ENCODE measurements around the gene PDXK. TPM values are rescaled to one million over a fixed set of nuclear protein-coding genes. Genes with fewer than 3 reads are reported as not detected.

PDXK gene
- polyA plus RNA-seq, 3 donors = 128 to 214 (median 210) TPM

- no peaks in the 10 kb centered on the region for H3K4me1 ChIP-seq (ENCODE audit: control insufficient read depth in 1 of 2, insufficient read depth in 2 of 2, low read length in 2 of 2)
- H3K79me2 ChIP-seq (ENCODE audit: insufficient read depth, low read length) = no peaks in the 10 kb centered on the region
- no peaks in the 10 kb centered on the region for H3K9me3 ChIP-seq (replicated peaks in 1 of 2; ENCODE audit: control insufficient read depth in 1 of 2, insufficient read depth in 1 of 2, low read length in 2 of 2)
- H3K9ac ChIP-seq (ENCODE audit: insufficient read depth, low read length, poor library complexity, severe bottlenecking) = no peak overlapping the region
- no peak for DNase-seq
- intact Hi-C loops (cut with micrococcal nuclease) = no loop called here
- no peak overlapping the region for H3K27ac ChIP-seq (ENCODE audit: low read depth in 1 of 2, low read length in 2 of 2)
- no peak overlapping the region for H3K4me3 Mint-ChIP-seq
- peaks cover 70 to 90% of the 10 kb centered on the region in 2 donors for H3K36me3 Mint-ChIP-seq
- H3K27me3 Mint-ChIP-seq (ENCODE audit: low read depth in 3 of 3) = peaks cover 0 to 3% (median 0%) of the 10 kb centered on the region in 3 donors
- peaks cover 64 to 92% of the 10 kb centered on the region in 2 donors for H3K36me3 ChIP-seq (replicated peaks in 1 of 2; ENCODE audit: control insufficient read depth in 1 of 2, insufficient read depth in 2 of 2, low read length in 2 of 2)
- no peak overlapping the region for H3K27ac Mint-ChIP-seq
- TF ChIP-seq CTCF (IDR thresholded peaks at IDR 0.05) = no peak
- H2AFZ ChIP-seq (ENCODE audit: insufficient read depth, low read depth, low read length, poor library complexity, severe bottlenecking) = no peak overlapping the region
- H3K4me3 ChIP-seq (replicated peaks in 1 of 3; ENCODE audit: low read depth in 2 of 3, low read length in 3 of 3) = no peak overlapping the region
- no peaks in the 10 kb centered on the region for H3K27me3 ChIP-seq (ENCODE audit: control insufficient read depth in 2 of 2, insufficient read depth in 2 of 2, low read length in 2 of 2)
- 100% methylated on average over 5 of the region's 6 CpGs for WGBS (ENCODE audit: insufficient coverage)
- H3K4me2 ChIP-seq (replicated peaks; ENCODE audit: extremely low read depth, low read length, poor library complexity, severe bottlenecking) = no peak overlapping the region
- H3K9me3 Mint-ChIP-seq = peaks cover 0 to 2% (median 0%) of the 10 kb centered on the region in 7 donors
- H3K4me1 Mint-ChIP-seq = peaks cover 5% of the 10 kb centered on the region
- no peaks in the 10 kb centered on the region for H4K20me1 ChIP-seq (ENCODE audit: insufficient read depth, low read length)
These were observed 37.3 kb upstream of the PDXK start for GRCh38 chr21:43681650-43682049.

- Histone ChIP-seq H3K27ac (ENCODE audit: low read depth in 1 of 2, low read length in 2 of 2) (no peak overlapping the region), H2AFZ (ENCODE audit: insufficient read depth, low read depth, low read length, poor library complexity, severe bottlenecking) (no peak overlapping the region), H3K4me2 (replicated peaks; ENCODE audit: extremely low read depth, low read length, poor library complexity, severe bottlenecking) (no peak overlapping the region), H3K4me3 (replicated peaks in 1 of 3; ENCODE audit: low read depth in 2 of 3, low read length in 3 of 3) (no peak overlapping the region), H3K36me3 (replicated peaks in 1 of 2; ENCODE audit: control insufficient read depth in 1 of 2, insufficient read depth in 2 of 2, low read length in 2 of 2) (peaks cover 62 to 96% of the 10 kb centered on the region in 2 donors), H3K4me1 (ENCODE audit: control insufficient read depth in 1 of 2, insufficient read depth in 2 of 2, low read length in 2 of 2) (peaks cover 9 to 14% of the 10 kb centered on the region in 2 donors), H3K9me3 (replicated peaks in 1 of 2; ENCODE audit: control insufficient read depth in 1 of 2, insufficient read depth in 1 of 2, low read length in 2 of 2) (no peaks in the 10 kb centered on the region), H3K9ac (ENCODE audit: insufficient read depth, low read length, poor library complexity, severe bottlenecking) (no peak overlapping the region), H3K27me3 (ENCODE audit: control insufficient read depth in 2 of 2, insufficient read depth in 2 of 2, low read length in 2 of 2) (no peaks in the 10 kb centered on the region), H4K20me1 (ENCODE audit: insufficient read depth, low read length) (no peaks in the 10 kb centered on the region), H3K79me2 (ENCODE audit: insufficient read depth, low read length) (no peaks in the 10 kb centered on the region)
- Mint-ChIP-seq H3K4me1 (peaks cover 19% of the 10 kb centered on the region), H3K27me3 (ENCODE audit: low read depth in 3 of 3) (peaks cover 0 to 3% (median 0%) of the 10 kb centered on the region in 3 donors), H3K9me3 (peaks cover 0 to 2% (median 0%) of the 10 kb centered on the region in 7 donors), H3K4me3 (no peak overlapping the region), H3K27ac (peak overlapping the region in 2 of 7 donors; percentile 50 to 62), H3K36me3 (peaks cover 57 to 90% of the 10 kb centered on the region in 2 donors)
- no peak for DNase-seq
- intact Hi-C loops (cut with micrococcal nuclease) = no loop called here
- no CpG with 5 or more reads among the region's 3 CpGs for WGBS (ENCODE audit: insufficient coverage)
- no peak for TF ChIP-seq CTCF (IDR thresholded peaks at IDR 0.05)
These were observed 34.5 kb upstream of the PDXK start for GRCh38 chr21:43684424-43684823.

Data from CD14-positive monocyte (primary cell).